Endothelial cell of umbilical vein (primary cell): ENCODE measurements around the gene TUBA3C. TPM values are rescaled to one million over a fixed set of nuclear protein-coding genes. Genes with fewer than 3 reads are reported as not detected.

Experiments used
- BruUV-seq: library from RNA; stranded (reverse); fragments of 400-500 nt; replicated peaks from 2 replicates; lab custom pipeline; 2021; lab: Mats Ljungman, UMichigan
- CTCF ChIA-PET: fragments of 300-600, 350-600 bp; sonication (Branson Sonifier 250); formaldehyde crosslinking; loops from one replicate; lab custom pipeline; 2021; ENCODE audit warnings: antibody characterized with exemption, inconsistent platforms; lab: Charles Lee
- POLR2A ChIA-PET: fragments of 300-600, 350-600 bp; sonication (Branson Sonifier 250); formaldehyde crosslinking; loops from one replicate; lab custom pipeline; 2021; ENCODE audit warnings: antibody characterized with exemption, inconsistent platforms; lab: Charles Lee
- DNase-seq: peaks from one replicate; pipeline ENCODE4 v3.0.0-alpha.2; 2011; ENCODE audit warnings: low read depth, low spot score
- FAIRE-seq: peaks from 2 replicates; lab custom pipeline; 2011; peaks lifted over from hg19 to GRCh38; lab: Jason Lieb, UNC
- H2AFZ ChIP-seq: 2 replicates; pipeline ENCODE4 v1.6.0; 2012; ENCODE audit warnings: low read depth, low read length, control low read depth, inconsistent platforms
- H3K27ac ChIP-seq: 2 replicates; pipeline ENCODE4 v1.5.1; 2011; ENCODE audit warnings: low read depth, mild to moderate bottlenecking, control low read depth, low read length, moderate library complexity; ENCODE audit not compliant: insufficient read depth
- H3K27me3 ChIP-seq, 2 experiments: 2 replicates each; pipeline versions ENCODE4 v1.6.0 to v1.6.1; 2011; ENCODE audit warnings: low read length in 2 of 2, mixed read lengths in 1 of 2; ENCODE audit not compliant: control insufficient read depth in 2 of 2, insufficient read depth in 2 of 2
- H3K36me3 ChIP-seq, 2 experiments: 2 replicates in 1 of 2; 3 replicates in 1 of 2; pipeline ENCODE4 v1.5.1; 2011; ENCODE audit warnings: low read length in 2 of 2, mild to moderate bottlenecking in 1 of 2, moderate library complexity in 1 of 2; ENCODE audit not compliant: control insufficient read depth in 2 of 2, insufficient read depth in 2 of 2; ENCODE audit errors: extremely low read depth in 1 of 2
- H3K4me1 ChIP-seq: 3 replicates; pipeline ENCODE4 v1.5.1; 2011; ENCODE audit warnings: mild to moderate bottlenecking, low read length; ENCODE audit not compliant: control insufficient read depth, insufficient read depth; ENCODE audit errors: extremely low read depth
- H3K4me2 ChIP-seq: 2 replicates; pipeline ENCODE4 v1.6.1; 2011; ENCODE audit warnings: low read length, control low read depth, mixed read lengths; ENCODE audit not compliant: insufficient read depth
- H3K4me3 ChIP-seq, 3 experiments: fragments of 200-600 bp in 1 of 3; sonication (generic), shearing (Covaris generic) in 1 of 3; replicated peaks in 1 of 3; 2 replicates each; pipeline ENCODE4 v1.5.1; 2011 to 2016; ENCODE audit warnings: control low read depth in 3 of 3, low read length in 3 of 3, mild to moderate bottlenecking in 2 of 3, inconsistent platforms in 1 of 3, low read depth in 1 of 3, moderate library complexity in 1 of 3; ENCODE audit not compliant: insufficient read depth in 1 of 3
- H3K79me2 ChIP-seq: 2 replicates; pipeline ENCODE4 v1.6.0; 2012; ENCODE audit warnings: low read length, inconsistent platforms; ENCODE audit not compliant: control insufficient read depth, insufficient read depth
- H3K9ac ChIP-seq: replicated peaks from 2 replicates; pipeline ENCODE3; 2011; ENCODE audit warnings: low read length, control low read depth; ENCODE audit not compliant: insufficient read depth; ENCODE audit errors: extremely low read depth
- H3K9me1 ChIP-seq: replicated peaks from 3 replicates; pipeline ENCODE4 v1.6.0; 2011; ENCODE audit warnings: mild to moderate bottlenecking, low read length; ENCODE audit not compliant: control insufficient read depth, insufficient read depth; ENCODE audit errors: extremely low read depth
- H3K9me3 ChIP-seq: replicated peaks from 2 replicates; pipeline ENCODE4 v1.5.1; 2012; ENCODE audit warnings: low read length, inconsistent platforms; ENCODE audit not compliant: control insufficient read depth, insufficient read depth
- H4K20me1 ChIP-seq: replicated peaks from 2 replicates; pipeline ENCODE3; 2011; ENCODE audit warnings: mild to moderate bottlenecking, low read length; ENCODE audit not compliant: control insufficient read depth, insufficient read depth; ENCODE audit errors: extremely low read depth
- EZH2 ChIP-seq: IDR thresholded peaks from 2 replicates; pipeline ENCODE4 v1.6.1; 2012; ENCODE audit warnings: borderline replicate concordance, low read depth, mild to moderate bottlenecking, moderate library complexity, low read length, inconsistent platforms; ENCODE audit not compliant: severe bottlenecking
- FOS ChIP-seq: IDR thresholded peaks from 2 replicates; pipeline ENCODE4 v1.6.1; 2011; ENCODE audit warnings: mild to moderate bottlenecking, low read length, moderate library complexity, borderline replicate concordance; ENCODE audit not compliant: insufficient read depth
- GATA2 ChIP-seq: IDR thresholded peaks from 2 replicates; pipeline ENCODE4 v1.7.0; 2011; ENCODE audit warnings: low read depth, mild to moderate bottlenecking, moderate library complexity, mixed read lengths, low read length; ENCODE audit not compliant: insufficient read length, insufficient read depth
- JUN ChIP-seq: IDR thresholded peaks from 2 replicates; pipeline ENCODE4 v1.6.1; 2011; ENCODE audit warnings: borderline replicate concordance, low read depth; ENCODE audit not compliant: insufficient read length, insufficient read depth
- MYC ChIP-seq: IDR thresholded peaks from one replicate; pipeline ENCODE4 v1.6.1; 2011; ENCODE audit warnings: mild to moderate bottlenecking, low read depth, low read length
- POLR2A ChIP-seq: IDR thresholded peaks from 2 replicates; pipeline ENCODE4 v1.6.1; 2012; ENCODE audit warnings: low read depth, mild to moderate bottlenecking, control low read depth, low read length
- POLR2AphosphoS5 ChIP-seq: IDR thresholded peaks from 2 replicates; pipeline ENCODE4 v1.6.1; 2012; ENCODE audit warnings: low read depth, mild to moderate bottlenecking, control low read depth, low read length, moderate library complexity; ENCODE audit not compliant: insufficient read depth
- dilution Hi-C: fragments of 300-500 bp; cut with MboI; formaldehyde crosslinking; loops from one replicate; pipeline ENCODE4 v1.15.0; 2019; ENCODE audit warnings: low sequenced_read_pairs; ENCODE audit not compliant: extremely low pct_ligation_motif_present
- intact Hi-C: fragments of 100-400 bp; cut with micrococcal nuclease; formaldehyde crosslinking; loops from one replicate; pipeline ENCODE4 v1.10.0; 2022
- polyA plus RNA-seq, 4 experiments: library from polyadenylated mRNA; depleted of rRNA in 3 of 4; stranded (reverse) in 3 of 4; unstranded in 1 of 4; fragments of >200 nt; gene quantifications; 2 replicates each; pipeline versions ENCODE4 v1.2.1 to v1.2.3, GENCODE V29; 2011 to 2012; ENCODE audit warnings: missing spikeins in 1 of 4
- total RNA-seq: library from RNA; stranded (reverse); gene quantifications from 2 replicates; pipeline ENCODE4 v1.2.3, GENCODE V29; 2021
- TF ChIP-seq, protein P1 (sequence below): IDR thresholded peaks from 2 replicates; pipeline ENCODE4 v1.6.1; 2011; ENCODE audit not compliant: insufficient read depth, insufficient read length
- TF ChIP-seq, protein P2 (sequence below), 2 donors: IDR thresholded peaks; 1 replicate in 1 of 2; 2 replicates in 1 of 2; pipeline ENCODE4 v1.5.1; 2011; ENCODE audit warnings: low read length in 2 of 2, mild to moderate bottlenecking in 2 of 2, moderate library complexity in 2 of 2, control low read depth in 1 of 2, inconsistent platforms in 1 of 2, low read depth in 1 of 2; ENCODE audit not compliant: insufficient read depth in 1 of 2; ENCODE audit errors: extremely low read depth in 1 of 2

The TUBA3C gene
- total and polyA plus RNA-seq, 2 donors (not counting 3 experiments of a cell fraction or from before 2014, with no cell fraction given), result not detected

DNA sequence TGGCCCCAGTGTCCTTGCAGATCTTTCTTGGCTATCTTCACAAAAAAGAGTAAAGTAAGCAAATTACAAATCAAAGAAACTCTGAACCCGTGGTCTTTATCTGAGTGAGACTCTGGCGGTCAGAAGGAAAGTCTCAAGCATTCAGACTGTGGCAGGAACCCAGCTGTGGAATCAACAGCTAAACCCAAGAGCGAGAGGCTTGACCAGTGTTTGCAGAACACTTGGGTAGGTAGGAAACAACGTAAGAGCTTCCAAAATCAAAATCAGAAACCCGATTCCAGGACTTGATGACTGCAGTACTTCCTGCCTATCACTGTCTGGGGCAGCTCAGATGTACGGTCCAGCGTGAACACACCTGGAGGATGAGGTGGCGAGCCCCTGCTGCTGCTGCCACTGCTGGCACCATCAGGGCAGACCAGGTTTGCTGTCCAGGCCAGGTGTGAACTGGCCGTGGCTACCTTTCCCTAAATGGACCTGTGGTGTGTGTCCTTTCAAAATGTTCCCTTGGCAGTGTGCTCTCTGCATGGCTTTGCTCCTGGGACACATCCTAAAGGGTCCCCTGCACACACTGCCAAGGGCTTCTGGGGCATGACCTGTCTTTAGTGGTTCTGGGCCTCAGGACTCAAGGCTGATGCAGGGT, 9.5 kb downstream of the TUBA3C start:
- Histone ChIP-seq H3K9me3 (peaks cover 14% of the 10 kb centered on the region), H3K36me3 (no peaks in the 10 kb centered on the region), H3K27me3 (no peaks in the 10 kb centered on the region), H3K9ac (no peak overlapping the region), H2AFZ (no peak overlapping the region), H3K4me2 (no peak overlapping the region), H3K4me3 (no peak overlapping the region), H3K27ac (no peak overlapping the region), H4K20me1 (no peaks in the 10 kb centered on the region), H3K9me1 (no peaks in the 10 kb centered on the region), H3K79me2 (no peaks in the 10 kb centered on the region), H3K4me1 (no peaks in the 10 kb centered on the region)
- FAIRE-seq (no peak), DNase-seq (no peak)
- dilution Hi-C loops, result no loop called here
- intact Hi-C loops, result no loop called here
- no TSS peak for BruUV-seq
- TF ChIP-seq POLR2A, result no peak
- no peak for TF ChIP-seq EZH2
- no peak for TF ChIP-seq FOS
- TF ChIP-seq, protein P1, sequence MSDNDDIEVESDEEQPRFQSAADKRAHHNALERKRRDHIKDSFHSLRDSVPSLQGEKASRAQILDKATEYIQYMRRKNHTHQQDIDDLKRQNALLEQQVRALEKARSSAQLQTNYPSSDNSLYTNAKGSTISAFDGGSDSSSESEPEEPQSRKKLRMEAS, result no peak
- no peak for TF ChIP-seq MYC
- TF ChIP-seq GATA2, result no peak
- TF ChIP-seq POLR2AphosphoS5, result no peak
- TF ChIP-seq, protein P2, sequence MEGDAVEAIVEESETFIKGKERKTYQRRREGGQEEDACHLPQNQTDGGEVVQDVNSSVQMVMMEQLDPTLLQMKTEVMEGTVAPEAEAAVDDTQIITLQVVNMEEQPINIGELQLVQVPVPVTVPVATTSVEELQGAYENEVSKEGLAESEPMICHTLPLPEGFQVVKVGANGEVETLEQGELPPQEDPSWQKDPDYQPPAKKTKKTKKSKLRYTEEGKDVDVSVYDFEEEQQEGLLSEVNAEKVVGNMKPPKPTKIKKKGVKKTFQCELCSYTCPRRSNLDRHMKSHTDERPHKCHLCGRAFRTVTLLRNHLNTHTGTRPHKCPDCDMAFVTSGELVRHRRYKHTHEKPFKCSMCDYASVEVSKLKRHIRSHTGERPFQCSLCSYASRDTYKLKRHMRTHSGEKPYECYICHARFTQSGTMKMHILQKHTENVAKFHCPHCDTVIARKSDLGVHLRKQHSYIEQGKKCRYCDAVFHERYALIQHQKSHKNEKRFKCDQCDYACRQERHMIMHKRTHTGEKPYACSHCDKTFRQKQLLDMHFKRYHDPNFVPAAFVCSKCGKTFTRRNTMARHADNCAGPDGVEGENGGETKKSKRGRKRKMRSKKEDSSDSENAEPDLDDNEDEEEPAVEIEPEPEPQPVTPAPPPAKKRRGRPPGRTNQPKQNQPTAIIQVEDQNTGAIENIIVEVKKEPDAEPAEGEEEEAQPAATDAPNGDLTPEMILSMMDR (IDR thresholded peaks at IDR 0.05; ENCODE audit: extremely low read depth in 1 of 2, insufficient read depth in 1 of 2, low read depth in 1 of 2, low read length in 2 of 2), result no peak
- TF ChIP-seq JUN, result no peak
- ChIA-PET POLR2A (no interaction called here), CTCF (no interaction called here)
